KMS-11 (cell line): ENCODE results near the gene FOXF1.

Experiments
- H2AFZ ChIP-seq: fragments of 200-600 bp; sonication (generic); 2 replicates; pipeline ENCODE4 v1.6.1; 2016; ENCODE audit warnings: antibody characterized with exemption, mixed run types, low read depth
- H3K27ac ChIP-seq: fragments of 200-600 bp; sonication (generic); 2 replicates; pipeline ENCODE4 v1.6.1; 2016; ENCODE audit warnings: mild to moderate bottlenecking, mixed run types
- H3K27me3 ChIP-seq: fragments of 200-600 bp; sonication (generic); 2 replicates; pipeline ENCODE4 v1.6.1; 2017; ENCODE audit warnings: mild to moderate bottlenecking, low read depth, mixed run types, moderate library complexity; ENCODE audit not compliant: insufficient read depth
- H3K36me3 ChIP-seq: fragments of 200-600 bp; sonication (generic); 2 replicates; pipeline ENCODE4 v1.6.1; 2017; ENCODE audit warnings: mild to moderate bottlenecking, mixed run types; ENCODE audit not compliant: insufficient read depth
- H3K4me1 ChIP-seq: fragments of 200-600 bp; sonication (generic); 2 replicates; pipeline ENCODE4 v1.6.1; 2016; ENCODE audit warnings: mild to moderate bottlenecking, low read depth, mixed run types; ENCODE audit not compliant: poor library complexity, severe bottlenecking
- H3K4me2 ChIP-seq: fragments of 200-600 bp; sonication (generic); 2 replicates; pipeline ENCODE4 v1.7.0; 2016; ENCODE audit warnings: mild to moderate bottlenecking, mixed run types
- H3K4me3 ChIP-seq: fragments of 200-600 bp; sonication (generic); IDR thresholded peaks from 2 replicates; pipeline ENCODE4 v1.6.1; 2017; ENCODE audit warnings: low read depth, low read length, mixed read lengths; ENCODE audit not compliant: insufficient read depth
- H3K79me2 ChIP-seq: fragments of 200-600 bp; sonication (generic); 2 replicates; pipeline ENCODE4 v1.6.1; 2016; ENCODE audit warnings: low read depth, mixed run types; ENCODE audit not compliant: insufficient read depth
- H3K9ac ChIP-seq: fragments of 200-600 bp; sonication (generic); 2 replicates; pipeline ENCODE4 v1.6.1; 2016; ENCODE audit warnings: mild to moderate bottlenecking, mixed run types
- H4K20me1 ChIP-seq: fragments of 200-600 bp; sonication (generic); 2 replicates; pipeline ENCODE4 v1.6.1; 2016; ENCODE audit warnings: mild to moderate bottlenecking, mixed run types; ENCODE audit not compliant: insufficient read depth
- CTCF ChIP-seq: fragments of 200-600 bp; sonication (generic); conservative IDR thresholded peaks from 2 replicates; pipeline ENCODE4 v1.6.1; 2017; ENCODE audit warnings: low read depth, mild to moderate bottlenecking, antibody characterized with exemption, low read length, moderate library complexity, mixed read lengths

The FOXF1 gene

DNA sequence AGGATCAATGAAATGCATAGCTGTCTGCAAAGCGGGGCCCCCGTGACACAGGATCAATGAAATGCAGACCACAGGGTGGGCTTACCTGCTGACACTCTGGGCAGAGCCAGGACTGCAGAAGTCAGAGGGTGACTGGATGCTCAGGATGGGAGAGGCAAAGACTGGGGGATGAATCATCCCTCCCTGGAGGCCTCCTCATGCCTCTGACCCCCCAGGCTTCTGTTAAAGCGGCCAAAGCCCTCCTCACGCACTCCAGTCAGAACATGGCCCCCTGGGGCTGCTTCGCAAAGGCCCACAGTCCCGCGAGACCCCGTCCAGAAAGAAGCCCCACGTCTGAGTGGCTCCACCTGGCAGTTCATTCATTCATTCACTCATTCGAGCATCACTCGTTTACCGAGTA, 38.4 kb upstream of the FOXF1 start:
- Histone ChIP-seq H4K20me1 (no peaks in the 10 kb centered on the region), H3K79me2 (no peaks in the 10 kb centered on the region), H2AFZ (no peak overlapping the region), H3K4me3 (no peak overlapping the region), H3K27ac (no peak overlapping the region), H3K4me2 (no peak overlapping the region), H3K4me1 (no peaks in the 10 kb centered on the region), H3K36me3 (no peaks in the 10 kb centered on the region), H3K9ac (no peak overlapping the region), H3K27me3 (peaks cover 7% of the 10 kb centered on the region; the same call in 1 of the 2 replicates)
- TF ChIP-seq CTCF: no peak

DNA sequence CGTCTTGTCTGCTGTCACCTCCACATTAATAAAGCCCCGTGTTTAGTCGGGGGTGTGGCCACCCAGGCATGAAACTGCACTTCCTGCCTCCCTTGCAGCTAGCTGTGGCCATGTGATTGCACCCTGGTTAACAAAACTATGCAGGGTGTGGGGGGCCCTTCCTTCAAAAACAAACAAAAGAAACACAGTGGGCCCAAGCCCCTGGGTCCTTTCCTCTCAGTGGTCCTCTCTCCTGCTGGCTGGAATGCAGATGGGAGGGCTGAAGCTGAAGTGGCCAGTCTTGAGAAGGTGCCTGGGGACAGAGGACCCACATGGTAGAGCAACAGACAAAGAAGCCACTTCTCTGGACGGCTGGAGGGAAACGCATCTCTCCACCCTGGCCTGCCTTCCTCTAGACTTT, 38.0 kb upstream of the FOXF1 start:
- H3K27ac ChIP-seq: no peak overlapping the region
- TF ChIP-seq CTCF: no peak

DNA sequence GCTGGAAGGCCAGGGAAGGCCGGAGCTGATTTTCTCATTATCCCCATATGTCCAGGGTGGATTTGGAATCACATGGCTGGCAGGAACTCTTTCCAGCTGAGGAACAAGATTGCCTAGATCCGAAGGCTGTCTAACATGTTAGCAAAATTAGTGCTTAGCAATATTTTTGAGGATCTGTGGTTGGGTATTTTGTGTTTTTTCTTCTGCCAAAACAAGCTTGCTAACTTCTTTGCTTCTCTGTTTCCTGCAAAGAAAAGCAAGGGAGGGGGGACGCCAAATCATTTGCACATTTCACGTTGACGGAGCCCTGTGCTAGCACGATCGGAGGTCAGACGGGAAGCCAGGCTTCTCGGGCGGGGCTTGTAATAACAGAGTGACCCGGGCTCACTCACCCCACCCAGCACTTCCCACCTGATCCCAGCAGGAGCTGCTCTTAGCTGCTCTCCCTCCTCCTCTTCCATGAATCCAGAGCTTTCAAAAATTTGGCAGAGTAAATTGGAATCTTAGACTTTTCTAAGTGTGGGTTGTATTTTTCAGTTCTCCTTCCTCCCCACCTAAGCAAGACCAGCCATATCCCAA, 33.3 kb upstream of the FOXF1 start:
- TF ChIP-seq CTCF: no peak
- H3K27ac ChIP-seq: no peak overlapping the region
- no peaks in the 10 kb centered on the region for H4K20me1 ChIP-seq
- no peak overlapping the region for H2AFZ ChIP-seq
- H3K4me2 ChIP-seq: no peak overlapping the region
- H3K79me2 ChIP-seq: no peaks in the 10 kb centered on the region
- peaks cover 31% of the 10 kb centered on the region; the same call in 1 of the 2 replicates for H3K27me3 ChIP-seq
- no peaks in the 10 kb centered on the region for H3K36me3 ChIP-seq
- H3K9ac ChIP-seq: no peak overlapping the region
- no peaks in the 10 kb centered on the region for H3K4me1 ChIP-seq
- H3K4me3 ChIP-seq: no peak overlapping the region

More for the DNA sequence above, 38.0 kb upstream of the FOXF1 start:
- no peak overlapping the region for H3K4me3 ChIP-seq
- H3K36me3 ChIP-seq: no peaks in the 10 kb centered on the region
- no peaks in the 10 kb centered on the region for H3K4me1 ChIP-seq
- H3K27me3 ChIP-seq: peaks cover 7% of the 10 kb centered on the region; the same call in 1 of the 2 replicates
- H3K79me2 ChIP-seq: no peaks in the 10 kb centered on the region
- H4K20me1 ChIP-seq: no peaks in the 10 kb centered on the region
- no peak overlapping the region for H2AFZ ChIP-seq
- H3K9ac ChIP-seq: no peak overlapping the region
- H3K4me2 ChIP-seq: no peak overlapping the region

DNA sequence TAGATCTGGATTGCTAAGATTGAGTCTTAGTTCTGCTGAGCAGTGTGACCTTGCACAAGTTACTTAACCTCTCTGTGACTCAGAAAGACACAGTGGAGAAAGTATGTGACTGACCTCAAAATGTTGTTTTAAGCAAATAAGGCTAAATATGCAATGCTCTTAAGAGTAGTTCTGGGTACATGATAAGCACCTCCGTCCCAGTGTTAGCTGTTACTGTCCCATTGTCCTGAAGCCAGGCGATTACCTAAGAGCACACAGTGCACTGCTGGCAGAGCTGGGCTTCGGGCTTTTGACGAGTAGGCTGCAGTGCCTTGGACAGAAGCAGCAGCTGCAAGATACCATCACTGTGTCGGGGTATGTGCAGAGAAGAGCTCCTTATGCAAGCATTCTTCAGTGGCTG, 32.7 kb upstream of the FOXF1 start:
- no peak for TF ChIP-seq CTCF
- H3K4me3 ChIP-seq: no peak overlapping the region
- no peaks in the 10 kb centered on the region for H3K79me2 ChIP-seq
- no peak overlapping the region for H2AFZ ChIP-seq
- H3K4me1 ChIP-seq: no peaks in the 10 kb centered on the region
- peaks cover 32% of the 10 kb centered on the region for H3K27me3 ChIP-seq
- H3K36me3 ChIP-seq: no peaks in the 10 kb centered on the region
- no peak overlapping the region for H3K27ac ChIP-seq
- no peak overlapping the region for H3K9ac ChIP-seq
- no peaks in the 10 kb centered on the region for H4K20me1 ChIP-seq
- H3K4me2 ChIP-seq: no peak overlapping the region
